Endothelial cell of umbilical vein (primary cell): ENCODE measurements around the gene FAT2.

Source experiments
- EZH2 ChIP-seq: IDR thresholded peaks from 2 replicates; pipeline ENCODE4 v1.6.1; 2012; ENCODE audit warnings: borderline replicate concordance, low read depth, mild to moderate bottlenecking, moderate library complexity, low read length, inconsistent platforms; ENCODE audit not compliant: severe bottlenecking
- FOS ChIP-seq: IDR thresholded peaks from 2 replicates; pipeline ENCODE4 v1.6.1; 2011; ENCODE audit warnings: mild to moderate bottlenecking, low read length, moderate library complexity, borderline replicate concordance; ENCODE audit not compliant: insufficient read depth
- JUN ChIP-seq: IDR thresholded peaks from 2 replicates; pipeline ENCODE4 v1.6.1; 2011; ENCODE audit warnings: borderline replicate concordance, low read depth; ENCODE audit not compliant: insufficient read length, insufficient read depth
- POLR2A ChIP-seq: IDR thresholded peaks from 2 replicates; pipeline ENCODE4 v1.6.1; 2012; ENCODE audit warnings: low read depth, mild to moderate bottlenecking, control low read depth, low read length
- POLR2AphosphoS5 ChIP-seq: IDR thresholded peaks from 2 replicates; pipeline ENCODE4 v1.6.1; 2012; ENCODE audit warnings: low read depth, mild to moderate bottlenecking, control low read depth, low read length, moderate library complexity; ENCODE audit not compliant: insufficient read depth
- TF ChIP-seq, protein P1 (sequence below), 2 donors: IDR thresholded peaks; 1 replicate in 1 of 2; 2 replicates in 1 of 2; pipeline ENCODE4 v1.5.1; 2011; ENCODE audit warnings: low read length in 2 of 2, mild to moderate bottlenecking in 2 of 2, moderate library complexity in 2 of 2, control low read depth in 1 of 2, inconsistent platforms in 1 of 2, low read depth in 1 of 2; ENCODE audit not compliant: insufficient read depth in 1 of 2; ENCODE audit errors: extremely low read depth in 1 of 2

DNA sequence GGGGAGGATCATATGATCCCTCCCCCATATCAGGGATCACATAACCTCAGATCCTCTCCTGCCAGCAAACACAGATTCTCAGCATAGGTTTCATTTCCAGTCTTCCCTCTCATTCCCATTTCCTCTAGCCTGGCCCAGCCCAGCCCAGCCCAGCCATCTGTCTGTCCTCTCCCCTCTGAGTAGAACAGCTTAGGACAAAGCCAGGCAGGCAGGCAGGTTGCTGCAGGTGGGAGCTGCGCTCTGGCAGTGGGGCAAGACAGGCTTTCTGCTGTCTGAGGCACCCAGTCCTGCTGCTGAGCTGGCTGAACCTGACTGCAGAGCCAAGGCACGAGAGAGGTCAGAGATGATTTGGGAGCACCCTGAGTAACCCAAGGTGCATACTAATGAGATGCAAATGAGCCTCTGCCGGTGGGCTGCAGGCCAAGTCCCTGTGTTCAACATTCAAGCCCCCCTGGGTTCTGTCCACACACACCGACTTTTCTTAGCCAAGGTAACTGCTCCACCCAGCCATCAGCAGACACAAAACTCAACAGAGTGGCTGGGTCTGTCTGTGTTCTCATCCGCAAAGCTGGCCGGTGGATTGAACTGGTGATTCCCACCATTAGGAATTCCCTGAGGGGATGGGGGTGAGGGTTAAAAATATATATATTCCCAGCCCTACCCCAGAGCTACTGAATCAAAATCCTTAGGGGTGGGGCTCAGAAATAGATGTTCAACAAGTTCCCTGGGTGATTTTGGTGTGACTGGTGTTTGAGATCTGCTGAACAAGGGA is 9.1 kb downstream of the FAT2 start:
- TF ChIP-seq, protein P1, sequence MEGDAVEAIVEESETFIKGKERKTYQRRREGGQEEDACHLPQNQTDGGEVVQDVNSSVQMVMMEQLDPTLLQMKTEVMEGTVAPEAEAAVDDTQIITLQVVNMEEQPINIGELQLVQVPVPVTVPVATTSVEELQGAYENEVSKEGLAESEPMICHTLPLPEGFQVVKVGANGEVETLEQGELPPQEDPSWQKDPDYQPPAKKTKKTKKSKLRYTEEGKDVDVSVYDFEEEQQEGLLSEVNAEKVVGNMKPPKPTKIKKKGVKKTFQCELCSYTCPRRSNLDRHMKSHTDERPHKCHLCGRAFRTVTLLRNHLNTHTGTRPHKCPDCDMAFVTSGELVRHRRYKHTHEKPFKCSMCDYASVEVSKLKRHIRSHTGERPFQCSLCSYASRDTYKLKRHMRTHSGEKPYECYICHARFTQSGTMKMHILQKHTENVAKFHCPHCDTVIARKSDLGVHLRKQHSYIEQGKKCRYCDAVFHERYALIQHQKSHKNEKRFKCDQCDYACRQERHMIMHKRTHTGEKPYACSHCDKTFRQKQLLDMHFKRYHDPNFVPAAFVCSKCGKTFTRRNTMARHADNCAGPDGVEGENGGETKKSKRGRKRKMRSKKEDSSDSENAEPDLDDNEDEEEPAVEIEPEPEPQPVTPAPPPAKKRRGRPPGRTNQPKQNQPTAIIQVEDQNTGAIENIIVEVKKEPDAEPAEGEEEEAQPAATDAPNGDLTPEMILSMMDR (IDR thresholded peaks at IDR 0.05; ENCODE audit: extremely low read depth in 1 of 2, insufficient read depth in 1 of 2, low read depth in 1 of 2, low read length in 2 of 2), result no peak
- TF ChIP-seq FOS (no peak), EZH2 (no peak), JUN (no peak), POLR2A (no peak), POLR2AphosphoS5 (no peak)
